Stimulated activated CD8-positive, alpha-beta memory T cell treated with anti-CD3 and anti-CD28 coated beads, Interleukin-2, amount 100 ng/mL, for 48 hours (primary cell): ENCODE data around the gene CCM2.
A peak's percentile ranks its signal among the peaks of the same experiment; 100 is the strongest.
"Not testable (repeated sequence)": the region's sequence is repeated elsewhere in the genome, so short reads cannot be mapped to it uniquely, and the experiment has no call there.

ENCODE experiments used
- DNase-seq, 2 donors: peaks; one replicate each; pipeline ENCODE4 v3.0.0-alpha.2; 2020; ENCODE audit warnings: low read depth in 2 of 2

CCM2 gene

DNA sequence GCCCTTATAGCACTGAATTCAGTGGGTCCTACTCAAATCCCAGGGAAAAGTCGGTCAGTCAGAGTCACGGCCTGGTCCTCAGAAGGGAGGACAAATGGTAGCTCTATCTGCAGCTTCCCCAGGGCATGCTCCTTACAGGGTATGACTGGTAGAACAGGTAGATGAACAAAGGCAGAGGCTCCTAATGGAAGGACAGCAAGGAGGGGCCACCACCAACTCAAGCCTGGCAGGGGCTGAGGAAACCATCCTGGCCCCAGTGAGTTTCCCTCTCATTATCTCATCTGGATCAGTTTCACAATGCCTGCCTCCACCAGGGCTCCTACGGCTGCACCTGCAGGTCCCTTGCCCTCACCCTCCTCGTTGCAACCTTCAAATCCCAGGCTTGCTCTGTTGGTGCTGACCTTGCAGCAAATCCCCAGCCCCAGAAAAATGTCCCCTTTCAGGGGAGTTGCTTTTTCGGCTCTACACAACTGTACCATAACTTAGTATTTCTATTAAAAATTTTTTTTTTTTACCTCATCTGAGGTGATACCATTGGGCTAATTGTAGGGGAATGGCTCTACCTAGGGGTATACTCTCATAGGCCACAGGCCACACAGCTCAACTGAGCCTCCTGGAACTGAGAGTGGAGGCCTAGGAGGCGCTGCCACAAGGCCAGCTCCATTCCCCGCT, 18.8 kb upstream of the CCM2 start:
- no peak for DNase-seq

DNA sequence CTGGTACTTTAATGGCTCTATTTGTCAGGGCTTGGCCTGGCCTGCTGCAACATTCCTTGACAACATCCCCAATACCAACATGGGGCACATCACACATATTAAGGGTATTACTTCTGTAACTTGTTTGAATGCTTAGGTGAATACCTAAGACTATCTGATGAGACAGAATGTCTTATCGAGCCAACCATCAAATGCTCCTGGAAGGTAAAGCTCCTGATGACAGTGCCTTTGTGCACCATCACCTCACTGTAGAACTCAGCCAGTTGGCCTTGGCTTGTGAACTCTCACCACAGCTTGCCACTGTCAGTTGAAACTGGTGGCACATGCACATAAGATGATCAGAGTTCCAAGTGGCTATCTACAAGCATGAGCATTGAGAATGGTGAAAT, 17.5 kb upstream of the CCM2 start:
- DNase-seq: no peak

GRCh38 chr7:44982970-44983369, 17.0 kb upstream of the CCM2 start:
- no peak for DNase-seq

DNA sequence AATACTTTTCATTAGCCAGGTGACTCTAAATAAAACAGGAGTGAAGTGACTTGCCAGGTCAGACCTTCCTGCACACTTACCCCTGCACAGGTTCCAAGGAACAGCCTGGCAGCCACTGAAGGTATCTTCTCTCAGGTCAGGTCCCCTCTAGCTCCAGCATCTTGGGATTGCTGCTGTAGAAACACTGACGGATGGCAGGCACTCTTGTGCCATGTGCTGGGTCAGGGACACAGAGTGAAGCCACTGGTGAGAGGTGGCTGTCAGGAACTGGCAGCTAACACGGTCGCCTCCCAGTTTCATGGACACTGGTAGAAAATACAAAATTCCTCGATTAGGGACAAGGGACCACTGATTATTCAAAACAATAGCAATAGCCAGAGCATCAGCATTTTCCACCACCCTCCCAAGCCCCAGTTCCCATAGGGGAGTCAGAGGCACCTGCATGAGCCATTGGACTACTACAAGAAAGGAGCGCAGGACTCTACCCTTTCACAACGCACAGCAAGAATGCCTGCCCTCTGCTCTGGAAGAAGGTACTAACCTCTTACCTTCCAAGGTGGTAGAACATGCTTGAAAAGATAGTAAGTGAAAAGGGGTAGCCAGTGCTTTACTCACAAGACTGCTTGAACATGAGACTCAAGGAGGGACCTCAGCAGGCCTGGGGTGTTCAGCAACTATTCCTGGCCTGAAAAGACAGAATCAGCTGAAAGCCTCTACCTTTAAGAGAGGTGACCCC, 16.1 kb upstream of the CCM2 start:
- no peak for DNase-seq

DNA sequence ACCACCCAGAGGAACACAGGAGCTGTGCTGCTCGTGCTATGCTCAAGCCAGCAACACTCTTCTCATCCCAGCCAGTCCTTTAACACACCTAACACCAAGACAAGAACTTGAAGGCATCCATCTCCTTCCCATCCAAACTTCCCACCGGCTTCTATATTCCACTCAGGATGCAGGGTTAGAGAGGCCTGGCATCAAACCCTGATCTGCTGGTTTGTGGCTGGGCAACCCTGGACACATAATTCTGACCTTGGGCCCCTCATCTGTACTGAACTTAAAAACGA, 15.6 kb upstream of the CCM2 start:
- no peak for DNase-seq

DNA sequence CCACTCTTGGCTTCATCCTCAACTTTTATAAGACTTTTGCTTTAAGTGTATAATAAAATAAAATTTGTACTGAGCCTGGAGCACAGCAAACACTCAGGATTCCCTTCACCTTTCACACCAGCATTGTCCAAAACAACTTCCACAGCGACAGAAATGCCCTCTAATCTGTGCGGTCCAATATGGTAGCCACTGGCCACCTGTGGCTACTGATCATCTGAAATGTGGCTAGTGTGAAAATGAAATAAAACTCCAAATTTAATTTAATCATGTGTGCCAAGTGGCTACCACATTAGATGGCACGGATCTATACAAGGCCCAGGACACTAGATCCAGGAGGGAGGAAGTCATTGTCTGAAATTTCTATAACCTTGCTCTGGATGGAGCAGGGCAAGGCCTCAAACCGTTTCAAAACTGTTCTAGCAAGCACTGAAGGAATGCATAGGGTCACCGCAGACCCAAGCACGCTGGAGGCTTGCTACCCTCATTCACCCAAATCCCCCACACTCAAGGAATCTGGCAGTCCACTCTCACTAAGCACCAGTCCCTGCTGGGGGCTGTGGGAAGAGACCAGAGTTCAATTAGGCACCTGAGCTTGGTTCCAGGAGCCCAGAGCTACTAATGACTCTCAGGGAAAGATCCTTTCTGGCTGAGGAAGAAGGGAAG, 14.8 kb upstream of the CCM2 start:
- no peak for DNase-seq

DNA sequence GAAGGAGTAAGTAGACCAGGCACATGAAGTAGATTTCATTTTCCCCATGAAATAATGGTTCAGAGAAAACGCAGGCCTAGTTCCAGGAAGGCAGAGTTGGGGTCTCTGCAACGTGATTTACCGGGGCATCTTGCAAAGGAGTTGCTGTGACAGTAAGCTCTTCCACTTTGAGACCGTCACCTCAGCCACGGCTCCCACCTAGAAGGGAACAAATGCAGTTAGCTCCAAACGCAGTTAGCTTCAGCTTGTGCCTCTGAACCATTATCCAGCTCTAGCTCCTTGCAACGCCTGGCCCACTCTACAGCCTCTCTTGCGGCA, 14.1 kb upstream of the CCM2 start:
- no peak for DNase-seq

- peak; percentile 95 to 97 for DNase-seq
Measured at GRCh38 chr7:44986218-44987053, 13.6 kb upstream of the CCM2 start.

GRCh38 chr7:44987457-44987856, 12.5 kb upstream of the CCM2 start:
- no peak for DNase-seq

DNA sequence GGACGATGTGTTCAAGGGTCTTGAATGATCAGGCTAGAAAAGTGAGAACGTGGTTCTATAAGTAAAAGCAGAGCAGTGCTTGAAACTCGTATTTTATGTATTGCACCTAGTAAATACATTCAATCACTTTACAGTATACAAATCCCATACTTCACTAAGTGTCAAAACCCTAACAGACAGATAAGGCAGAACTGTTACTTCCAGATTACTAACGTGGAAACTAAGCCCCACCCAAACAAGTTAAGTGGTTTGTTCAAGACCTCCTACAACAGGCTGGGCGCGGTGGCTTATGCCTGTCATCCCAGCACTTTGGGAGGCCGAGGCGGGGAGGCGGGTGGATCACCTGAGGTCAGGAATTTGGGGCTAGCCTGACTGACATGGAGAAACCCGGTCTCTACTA, 12.0 kb upstream of the CCM2 start:
- DNase-seq: no peak

- no peak for DNase-seq
Measured at GRCh38 chr7:44988701-44989100, 11.3 kb upstream of the CCM2 start.

DNA sequence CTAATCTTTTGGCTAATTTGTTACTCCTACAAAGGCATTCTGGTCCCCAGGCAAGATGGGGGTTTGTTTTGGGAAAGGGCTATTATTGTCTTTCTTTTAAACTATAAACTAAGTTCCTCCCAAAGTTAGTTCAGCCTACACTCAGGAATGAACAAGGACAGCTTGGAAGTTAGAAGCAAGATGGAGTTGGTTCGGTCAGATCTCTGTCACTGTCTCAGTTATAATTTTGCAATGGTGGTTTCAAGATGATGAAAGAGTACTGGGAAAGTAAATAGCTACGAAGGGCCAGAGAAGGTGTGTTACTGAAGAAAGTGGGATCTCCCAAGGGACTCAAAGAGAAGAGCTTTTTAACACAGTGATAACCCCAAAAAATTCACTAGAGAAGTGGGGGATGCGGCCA, 10.9 kb upstream of the CCM2 start:
- no peak for DNase-seq

DNA sequence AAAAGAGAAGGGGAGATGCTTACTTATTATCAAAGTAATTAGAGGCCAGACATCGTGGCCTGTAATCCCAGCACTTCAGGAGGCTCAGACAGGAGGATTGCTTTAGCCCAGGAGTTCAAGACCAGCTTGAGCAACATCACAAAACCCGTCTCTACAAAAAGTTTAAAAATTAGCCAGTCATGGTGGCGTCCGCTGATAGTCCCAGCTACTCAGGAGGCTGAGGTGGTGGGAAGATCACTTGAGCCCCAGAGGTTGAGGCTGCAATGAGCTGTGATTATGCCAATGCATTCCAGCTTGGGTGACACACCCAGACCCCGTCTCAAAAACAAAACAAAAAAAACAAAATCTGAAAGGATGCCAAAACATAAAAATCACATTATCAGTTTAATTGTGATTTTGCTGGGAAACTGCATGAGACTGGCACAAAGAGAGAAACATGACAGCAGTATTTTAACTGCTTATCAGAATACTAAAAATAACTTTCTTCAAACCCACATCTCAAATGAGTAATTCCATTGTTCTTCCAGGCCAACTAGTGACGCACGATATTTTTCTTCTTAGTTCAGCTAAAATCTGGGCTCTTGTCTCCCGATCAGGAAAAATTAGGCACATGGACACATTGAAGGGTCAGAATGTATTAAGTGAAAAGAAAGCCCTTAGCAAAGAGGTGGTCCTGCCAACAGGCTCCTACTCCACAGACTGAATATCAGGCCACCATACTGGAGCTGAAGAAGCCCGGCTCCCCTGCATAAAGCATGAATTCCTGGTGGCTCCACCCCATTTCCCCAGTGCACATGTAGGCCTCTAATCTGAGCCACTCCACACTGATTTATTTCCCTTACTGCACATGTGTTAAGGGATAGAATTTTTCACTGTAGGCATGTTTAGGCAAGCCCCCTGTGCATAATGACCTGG, 9.6 kb upstream of the CCM2 start:
- DNase-seq: no peak

DNA sequence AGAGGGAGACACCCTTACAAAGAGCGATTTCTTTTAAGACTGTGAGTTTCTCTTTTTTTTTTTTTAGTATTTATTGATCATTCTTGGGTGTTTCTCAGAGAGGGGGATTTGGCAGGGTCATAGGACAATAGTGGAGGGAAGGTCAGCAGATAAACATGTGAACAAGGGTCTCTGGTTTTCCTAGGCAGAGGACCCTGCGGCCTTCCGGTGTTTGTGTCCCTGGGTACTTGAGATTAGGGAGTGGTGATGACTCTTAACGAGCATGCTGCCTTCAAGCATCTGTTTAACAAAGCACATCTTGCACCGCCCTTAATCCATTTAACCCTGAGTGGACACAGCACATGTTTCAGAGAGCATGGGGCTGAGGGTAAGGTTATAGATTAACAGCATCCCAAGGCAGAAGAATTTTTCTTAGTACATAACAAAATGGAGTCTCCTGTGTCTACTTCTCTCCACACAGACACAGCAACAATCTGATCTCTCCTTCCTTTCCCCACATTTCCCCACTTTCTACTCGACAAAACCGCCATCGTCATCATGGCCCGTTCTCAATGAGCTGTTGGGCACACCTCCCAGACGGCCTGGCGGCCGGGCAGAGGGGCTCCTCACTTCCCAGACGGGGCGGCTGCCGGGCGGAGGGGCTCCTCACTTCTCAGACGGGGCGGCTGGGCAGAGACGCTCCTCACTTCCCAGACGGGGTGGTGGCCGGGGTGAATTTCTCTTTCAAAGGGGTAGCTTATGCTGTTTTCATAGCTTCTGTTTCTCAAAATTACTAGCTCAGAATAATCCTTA, 7.8 kb upstream of the CCM2 start:
- not testable (repeated sequence) for DNase-seq

DNA sequence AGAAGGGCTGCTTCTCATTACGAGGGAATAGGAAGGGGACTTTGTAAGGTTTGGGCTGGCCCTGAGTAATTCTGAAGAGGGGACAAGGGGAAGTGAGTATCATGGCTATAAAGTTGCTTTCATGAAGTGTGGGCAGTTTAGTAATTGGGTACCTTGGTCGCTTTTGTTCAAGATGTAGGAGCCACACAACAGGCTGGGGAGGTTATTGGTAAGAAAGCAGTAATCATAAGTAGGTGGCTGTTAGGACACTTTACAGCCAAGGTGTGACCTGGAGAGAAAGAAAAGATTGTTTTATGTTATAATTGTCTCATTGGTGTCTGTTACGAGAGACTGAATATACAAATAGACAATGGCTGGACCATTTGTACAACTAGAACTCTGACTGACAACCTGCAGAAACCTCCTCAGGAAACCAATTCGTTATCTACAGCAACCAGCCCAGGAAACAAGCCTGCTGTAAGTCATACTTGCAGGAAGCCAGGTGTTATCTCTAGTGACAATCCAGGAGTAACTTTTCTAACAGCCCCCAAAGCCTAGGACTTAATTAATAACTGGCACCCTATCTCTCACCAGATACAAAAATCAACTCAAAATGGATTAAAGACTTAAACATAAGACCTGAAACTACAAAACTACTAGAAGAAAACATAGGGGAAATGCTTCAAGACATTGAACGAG, 5.0 kb upstream of the CCM2 start:
- no peak for DNase-seq

GRCh38 chr7:44995555-44996493, 4.2 kb upstream of the CCM2 start:
- no peak for DNase-seq

DNA sequence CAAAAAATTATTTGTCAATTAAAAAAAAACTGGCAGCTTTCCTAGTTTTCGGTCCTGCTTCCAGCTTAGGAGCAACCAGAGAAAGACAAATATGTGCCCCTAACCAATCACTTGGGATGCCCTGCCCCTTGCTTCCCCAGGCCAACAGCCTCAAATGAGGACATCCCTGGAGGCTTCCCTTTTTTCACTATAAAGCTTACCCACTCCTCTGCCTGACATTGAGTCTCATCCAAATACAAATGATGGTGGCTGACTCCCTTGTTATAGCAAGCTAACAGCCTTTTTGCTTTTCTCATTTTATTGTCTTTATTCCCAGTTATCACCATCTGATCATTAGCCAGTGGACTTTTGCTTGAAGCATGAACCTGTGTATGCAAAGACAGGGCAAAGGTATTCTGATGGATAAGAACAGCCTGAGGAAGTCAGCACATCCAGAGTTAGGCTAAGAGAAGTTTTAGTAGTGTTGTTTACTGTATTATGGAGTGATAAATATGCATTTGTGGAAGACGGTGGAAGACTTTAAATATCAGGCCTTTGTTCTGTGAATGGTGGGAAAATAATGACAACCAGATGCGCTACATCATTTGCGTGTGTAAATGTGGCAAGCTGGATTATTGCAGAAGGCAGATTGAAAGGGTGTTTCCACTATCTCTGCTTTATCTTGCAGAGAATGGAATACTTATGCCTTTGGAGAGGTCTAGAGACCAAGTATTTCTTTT, 1.7 kb upstream of the CCM2 start:
- DNase-seq: no peak
